ENCODE data around the gene ATP5PD.

ATP5PD gene

GRCh38 chr17:75046407-75047289, at the start of gene ATP5PD, which contains the start of gene KCTD2:
TSS of gene ATP5PD (minus strand) at chr17:75046969. CDS start at chr17:75042650, 4,319 bp downstream.
TSS of gene KCTD2 (plus strand) at chr17:75047225. CDS start at chr17:75047251, 26 bp downstream.
- DNase-seq = peak; percentile 86

GRCh38 chr17:75096082-75096625, 49.4 kb upstream of the ATP5PD start:
- no peak for DNase-seq

GRCh38 chr17:75094871-75095399, 48.2 kb upstream of the ATP5PD start:
- DNase-seq = no peak

- DNase-seq = no peak
Observed at GRCh38 chr17:75093548-75094158, 46.9 kb upstream of the ATP5PD start.

GRCh38 chr17:75091855-75092327, 45.1 kb upstream of the ATP5PD start:
- DNase-seq = no peak

GRCh38 chr17:75090871-75091854, 44.4 kb upstream of the ATP5PD start:
- DNase-seq = no peak

GRCh38 chr17:75088465-75089417, 42.0 kb upstream of the ATP5PD start:
- DNase-seq = no peak

- no peak for DNase-seq
Observed at GRCh38 chr17:75087558-75088453, 41.0 kb upstream of the ATP5PD start, which contains the start of gene SLC16A5. TSS of gene SLC16A5 (plus strand) at chr17:75087954. CDS start at chr17:75093637, 5,683 bp downstream.

- no peak for DNase-seq
Observed at GRCh38 chr17:75087182-75087557, 40.4 kb upstream of the ATP5PD start.

GRCh38 chr17:75086496-75087181, 39.9 kb upstream of the ATP5PD start:
- DNase-seq = no peak

- no peak for DNase-seq
Observed at GRCh38 chr17:75084039-75084660, 37.4 kb upstream of the ATP5PD start.

GRCh38 chr17:75082683-75083082, 35.9 kb upstream of the ATP5PD start:
- DNase-seq = no peak

GRCh38 chr17:75081611-75082540, 35.1 kb upstream of the ATP5PD start:
- no peak for DNase-seq

GRCh38 chr17:75079023-75079373, 32.2 kb upstream of the ATP5PD start:
- no peak for DNase-seq

GRCh38 chr17:75078284-75079022, 31.7 kb upstream of the ATP5PD start:
- DNase-seq = no peak

- DNase-seq = no peak
Observed at GRCh38 chr17:75077496-75078283, 30.9 kb upstream of the ATP5PD start.

Data from GOT3 (cell line).